GM18526 (cell line): ENCODE measurements around the gene INSC.

ENCODE experiments used
- POLR2A ChIP-seq: IDR thresholded peaks from 3 replicates; pipeline ENCODE4 v1.6.1; 2011; ENCODE audit not compliant: insufficient read length; ENCODE audit errors: extremely low read depth

INSC gene

DNA sequence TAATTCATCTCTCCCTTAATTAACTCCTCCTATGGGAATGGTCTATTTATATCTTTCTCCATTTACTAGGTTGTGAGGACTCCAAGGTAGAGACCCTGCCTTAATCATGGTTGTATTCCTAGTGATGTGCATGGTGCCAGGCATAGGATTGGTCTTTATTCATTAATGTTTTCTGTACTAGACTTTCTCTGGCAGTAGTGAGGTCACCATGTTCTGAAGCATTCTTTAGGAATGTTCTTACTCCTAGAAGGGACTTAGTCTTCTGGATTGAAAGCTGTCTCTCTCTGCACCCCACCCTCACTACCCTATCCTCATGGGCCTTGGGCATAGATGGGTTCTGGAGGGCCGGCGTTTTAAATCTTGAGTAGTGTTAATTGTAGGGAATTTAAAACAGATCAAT, 10.6 kb upstream of the INSC start:
- no peak for TF ChIP-seq POLR2A

DNA sequence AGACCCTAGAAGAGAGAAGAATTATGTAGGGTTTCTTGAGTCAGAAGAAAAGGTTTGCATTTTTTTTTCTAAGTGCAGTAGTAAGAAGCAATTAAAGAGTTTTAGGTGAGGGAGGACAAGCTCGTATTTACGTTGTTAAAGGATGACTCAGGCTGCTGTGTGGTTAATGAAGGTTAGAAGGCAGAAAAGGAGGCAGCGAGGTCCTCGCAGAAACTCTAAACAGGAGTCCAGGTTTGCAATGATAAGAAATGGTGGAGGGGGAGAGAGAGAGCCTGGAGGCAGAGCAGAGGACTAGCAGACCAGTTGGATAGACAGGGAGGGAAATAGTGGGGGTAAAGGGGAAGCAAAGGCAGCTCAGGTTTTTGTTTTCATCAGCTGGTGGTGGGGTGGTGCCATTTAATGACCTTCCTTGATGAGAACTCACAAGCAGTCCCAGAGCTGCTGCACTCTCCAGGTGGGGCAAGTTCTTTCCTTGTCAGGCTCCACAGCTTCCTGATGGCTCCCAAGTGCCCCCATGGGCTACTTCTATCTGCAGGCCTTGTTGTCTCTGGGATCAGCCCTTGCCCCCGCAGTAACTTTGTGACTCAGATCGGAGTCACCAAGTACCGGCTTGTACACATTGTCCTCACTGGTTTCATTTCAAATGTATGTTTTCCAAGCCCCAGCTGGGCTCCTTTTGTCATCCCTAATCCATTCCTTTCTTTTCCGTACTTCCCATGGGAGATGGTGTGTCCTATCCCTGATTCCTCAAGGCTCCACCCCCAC, 8.3 kb upstream of the INSC start:
- no peak for TF ChIP-seq POLR2A

DNA sequence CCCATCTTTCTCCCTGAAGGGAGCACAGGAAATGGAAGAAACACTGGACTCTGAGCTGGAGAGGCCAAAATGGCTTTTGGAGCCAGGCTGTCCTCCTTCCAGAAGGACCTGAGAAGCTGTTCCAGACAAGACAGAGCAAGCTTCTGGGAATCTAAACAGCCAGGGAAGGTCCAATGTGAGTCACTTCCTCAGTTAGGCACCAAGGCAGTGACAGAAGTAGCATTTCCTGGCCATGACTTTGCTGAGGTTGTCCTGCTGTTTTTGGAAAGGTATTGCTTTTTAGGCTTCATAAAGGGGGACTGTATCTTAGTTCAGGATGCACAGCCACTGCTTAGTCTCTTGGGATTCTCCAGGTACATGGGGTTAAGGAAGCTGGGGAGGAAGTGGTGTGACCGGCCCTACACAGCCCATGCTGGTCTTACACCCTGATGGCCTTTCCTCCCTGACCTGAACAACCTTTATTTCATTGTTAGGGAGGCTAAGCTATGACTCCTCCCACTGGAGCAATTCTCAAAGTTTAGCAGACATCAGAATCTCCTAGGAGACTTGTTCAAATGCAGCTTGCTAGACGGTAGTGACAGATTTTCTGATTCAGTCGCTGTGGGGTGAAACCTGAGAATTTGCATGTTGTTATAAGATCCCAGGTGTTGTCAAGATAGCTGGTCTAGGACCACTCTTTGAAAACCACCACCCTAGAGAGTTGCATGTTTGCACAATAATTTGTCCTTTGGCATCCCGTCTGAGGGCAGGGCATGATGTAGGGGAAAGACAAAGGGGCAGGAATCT, 6.8 kb upstream of the INSC start:
- TF ChIP-seq POLR2A: no peak

DNA sequence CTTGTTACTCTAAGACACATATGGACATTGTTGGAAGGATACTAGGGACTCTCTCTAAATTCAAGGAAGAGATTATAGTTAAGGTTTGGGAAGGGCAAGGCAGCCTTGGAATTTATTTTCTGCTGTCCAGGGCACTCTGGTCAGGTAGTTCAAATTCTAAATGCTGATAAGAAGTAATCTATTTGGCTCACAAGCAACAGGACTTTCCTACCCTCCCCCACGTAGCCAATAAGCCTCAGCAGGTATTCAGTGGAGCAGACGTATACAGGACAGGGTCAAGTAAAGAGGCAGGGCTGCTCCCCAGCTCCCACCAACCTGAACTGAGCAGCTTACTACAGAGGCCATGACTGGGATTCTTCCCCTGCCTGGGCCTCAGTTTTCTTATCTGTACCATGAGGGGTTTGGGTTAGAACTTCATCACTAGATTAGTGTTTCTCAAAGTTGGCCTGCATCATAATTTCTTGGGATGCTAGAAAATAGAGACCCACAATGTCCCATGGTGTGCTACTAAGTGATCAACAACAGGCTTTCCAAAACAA, 6.1 kb upstream of the INSC start:
- no peak for TF ChIP-seq POLR2A

DNA sequence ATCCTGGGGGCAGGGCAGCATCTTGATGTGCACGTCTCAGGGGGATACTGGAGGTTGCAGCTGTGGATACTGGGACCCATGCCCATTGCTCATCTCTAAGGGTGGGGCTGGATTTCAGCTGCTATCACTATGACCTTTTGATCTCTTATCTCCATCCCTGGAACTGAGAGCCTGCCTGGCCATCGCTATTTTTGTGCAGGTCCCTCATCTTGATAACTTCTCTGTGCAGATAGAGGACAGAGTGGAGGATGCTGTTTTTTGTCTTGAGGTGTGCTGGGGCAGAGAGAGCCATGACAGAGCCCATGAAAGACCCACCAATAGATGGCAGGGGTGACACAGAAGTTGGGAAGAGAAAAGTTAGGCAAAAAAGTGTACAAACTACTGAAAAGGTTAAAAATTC, 5.1 kb upstream of the INSC start:
- no peak for TF ChIP-seq POLR2A

DNA sequence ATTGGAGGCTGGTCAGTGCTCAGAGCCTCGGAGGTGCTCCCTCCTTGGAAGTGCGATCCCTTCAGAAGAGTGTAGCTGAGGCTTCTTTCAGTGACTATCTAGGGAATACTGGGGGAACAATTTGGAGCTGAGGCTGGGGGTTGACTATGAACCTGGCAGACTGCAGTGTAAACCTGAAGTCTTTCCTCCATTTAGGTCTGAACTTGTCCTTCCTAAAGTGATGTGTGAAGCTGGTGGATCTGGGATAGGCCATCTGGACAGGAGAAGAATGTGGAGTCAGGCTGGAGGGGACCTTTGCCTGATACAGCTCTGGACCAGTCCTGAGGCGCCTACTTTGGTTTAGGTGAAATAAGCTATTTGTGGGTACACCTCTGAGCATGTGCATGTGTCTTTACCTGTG, 3.5 kb upstream of the INSC start:
- no peak for TF ChIP-seq POLR2A

DNA sequence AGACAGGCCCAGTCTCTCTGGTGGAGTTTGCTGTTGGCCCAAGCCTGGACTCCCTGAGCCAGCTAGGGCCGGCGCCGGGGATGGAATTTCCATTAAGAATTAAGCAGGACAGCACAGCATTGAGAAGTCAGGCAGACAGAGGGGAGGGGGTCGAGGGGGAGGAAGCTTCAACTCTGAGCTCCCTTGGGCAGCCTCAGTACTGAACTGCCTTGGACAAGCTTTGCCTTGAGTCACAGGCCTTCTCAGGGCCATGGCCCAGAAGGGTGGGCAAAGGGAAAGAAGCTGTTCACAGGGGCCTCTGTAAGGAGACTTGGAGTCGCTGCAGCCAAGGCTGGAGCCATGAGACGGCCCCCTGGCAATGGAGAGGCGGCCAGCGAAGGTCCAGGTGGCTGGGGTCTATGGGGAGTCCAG, 2.6 kb upstream of the INSC start:
- TF ChIP-seq POLR2A: no peak

DNA sequence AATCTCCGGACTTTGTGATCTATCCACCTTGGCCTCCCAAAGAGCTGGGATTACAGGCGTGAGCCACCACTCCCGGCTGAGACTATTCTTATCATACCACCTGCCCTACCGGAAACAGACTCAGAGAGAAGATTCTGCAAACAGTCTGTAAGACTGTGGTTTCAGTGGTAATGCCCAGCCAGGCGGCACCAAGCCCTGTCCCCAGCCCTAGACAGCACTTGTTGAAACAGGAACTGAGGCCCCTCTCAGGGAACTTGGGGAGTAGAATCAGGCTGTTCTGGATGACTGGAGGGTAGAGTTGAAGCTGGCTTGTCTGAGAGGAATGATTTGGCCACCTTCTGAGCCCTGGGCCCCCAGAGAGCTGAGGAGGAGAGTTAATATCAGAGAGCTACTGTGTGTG, 1.3 kb upstream of the INSC start:
- TF ChIP-seq POLR2A: no peak

DNA sequence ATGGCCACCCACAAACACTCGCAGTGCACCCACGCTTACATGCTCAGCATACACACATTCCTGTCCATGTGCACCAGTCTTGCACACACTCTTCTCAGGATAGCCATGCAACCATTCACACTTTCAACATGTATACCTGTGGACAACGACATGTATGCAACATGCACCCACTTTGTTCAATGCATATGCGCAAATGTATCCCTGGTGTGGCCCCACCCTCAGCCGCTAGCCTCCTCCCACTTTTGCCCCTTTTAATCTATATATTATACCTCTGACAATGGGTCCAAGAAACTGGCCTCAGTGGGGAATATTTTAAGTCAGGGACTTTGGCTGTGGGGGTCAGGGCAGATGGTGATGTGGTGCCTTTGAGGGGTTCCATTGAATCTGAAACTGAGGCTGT, 963 bp downstream of the INSC start:
- no peak for TF ChIP-seq POLR2A

DNA sequence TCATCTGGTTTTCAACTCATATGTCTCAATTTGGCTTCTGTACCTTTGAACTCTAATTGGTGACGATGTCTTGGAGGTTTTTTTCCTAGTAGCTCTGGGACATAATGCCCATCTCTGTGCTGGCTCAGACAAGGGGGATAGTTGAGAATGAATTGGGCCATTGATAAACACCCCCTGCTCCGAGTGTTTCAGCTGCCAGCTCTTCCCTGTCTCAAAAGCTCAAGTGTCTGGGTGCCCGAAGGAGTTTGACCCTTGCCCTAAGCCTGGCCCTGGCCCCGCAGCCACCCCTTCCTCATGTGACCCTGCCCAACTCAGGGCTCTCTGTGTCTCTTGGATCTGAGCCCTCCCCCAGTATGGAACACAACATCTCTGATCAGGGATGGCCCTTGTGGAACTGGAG, 3.0 kb downstream of the INSC start:
- TF ChIP-seq POLR2A: no peak

DNA sequence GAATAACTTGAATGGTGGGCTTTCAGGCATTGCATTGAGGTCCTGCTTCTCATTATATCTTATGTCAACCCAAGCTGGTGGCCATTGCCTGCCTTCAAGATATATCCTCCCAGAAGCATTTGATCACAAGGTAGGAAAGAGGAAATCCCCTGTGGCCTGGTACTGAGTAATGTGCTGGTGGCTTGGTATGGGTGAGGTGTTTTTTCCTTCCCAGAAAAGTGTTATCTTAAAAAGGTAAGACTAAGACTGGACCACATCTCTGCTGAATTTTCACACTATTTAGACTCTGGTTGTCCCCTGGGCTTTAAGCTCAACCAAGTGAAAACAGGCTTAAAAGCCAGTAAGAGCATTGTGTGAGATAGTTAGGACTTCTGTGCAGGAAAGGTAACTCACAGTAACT, 3.7 kb downstream of the INSC start:
- TF ChIP-seq POLR2A: no peak

DNA sequence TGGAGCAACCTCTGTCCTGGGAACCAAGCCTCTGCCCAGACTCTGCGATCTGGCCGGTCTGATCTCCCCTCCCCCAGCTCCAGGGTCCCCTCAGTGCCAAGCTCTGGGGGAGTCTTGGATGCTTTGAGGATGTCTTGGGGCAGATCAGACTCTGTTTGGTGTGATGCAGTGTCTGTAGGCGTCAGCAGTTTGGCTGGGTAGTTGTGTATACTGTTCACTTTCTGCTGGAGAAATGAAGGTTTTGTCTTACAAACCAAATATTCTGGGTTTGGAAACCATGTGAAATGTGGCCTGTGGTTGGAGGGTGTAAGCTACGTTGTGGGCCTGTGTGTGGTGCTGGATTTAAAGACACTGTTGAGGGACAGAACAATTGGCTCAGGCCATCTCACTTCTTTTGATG, 4.6 kb downstream of the INSC start:
- TF ChIP-seq POLR2A: no peak

DNA sequence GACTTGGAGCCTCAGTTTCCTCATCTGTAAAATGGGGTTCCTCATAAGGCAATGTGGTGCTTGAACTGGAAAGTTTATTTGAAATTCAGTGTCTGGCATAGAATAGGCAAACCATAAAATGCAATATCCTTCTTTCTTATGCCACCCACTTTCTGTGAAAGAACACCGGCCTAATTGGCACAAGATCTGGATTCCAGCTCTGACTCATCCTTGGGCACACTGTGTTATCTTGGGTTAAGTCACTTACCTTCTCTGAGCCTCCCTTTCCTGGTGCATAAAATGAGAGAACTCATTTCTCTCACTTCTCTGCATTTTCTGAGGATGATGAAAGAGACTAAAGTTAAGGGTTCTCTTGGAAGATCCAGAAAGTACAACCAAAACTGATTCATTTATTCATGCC, 5.1 kb downstream of the INSC start:
- no peak for TF ChIP-seq POLR2A

DNA sequence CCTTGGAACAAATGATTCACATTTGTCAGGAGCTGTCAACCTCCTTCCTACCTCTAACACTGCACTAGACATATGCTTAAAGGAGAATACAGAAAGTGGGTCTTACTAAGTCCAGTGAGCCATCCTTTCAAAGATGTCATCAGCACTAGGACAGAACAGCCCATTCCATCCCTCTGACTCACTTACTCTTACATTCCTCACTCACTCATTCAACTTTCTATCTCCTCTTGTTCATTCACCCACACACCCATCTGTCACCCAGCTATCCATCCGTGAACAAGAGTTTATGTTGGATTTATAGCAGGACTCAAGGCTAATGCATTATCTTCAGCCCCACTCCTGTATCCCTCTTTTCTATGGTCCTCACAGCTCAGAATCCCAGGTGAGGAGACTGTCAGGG, 9.1 kb downstream of the INSC start:
- TF ChIP-seq POLR2A: no peak

DNA sequence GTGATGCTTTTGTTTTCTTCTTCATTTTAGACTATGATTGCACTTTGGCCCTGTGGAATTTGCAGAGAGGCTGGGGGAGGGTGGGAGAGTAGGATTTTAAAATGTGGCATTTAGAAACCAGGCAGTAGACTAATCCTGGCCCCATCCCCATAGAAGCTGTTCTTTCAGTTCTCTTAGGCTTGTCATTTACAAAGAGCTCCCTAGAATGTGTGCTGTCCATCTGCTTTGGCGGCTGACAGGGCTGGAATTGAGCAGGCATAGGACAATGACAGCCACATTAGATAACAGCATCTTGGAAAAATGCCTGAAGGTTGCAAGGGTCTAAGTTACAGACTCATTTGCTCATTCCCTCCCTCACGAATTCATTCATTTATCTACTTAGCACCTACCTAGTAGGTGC, 9.8 kb downstream of the INSC start:
- no peak for TF ChIP-seq POLR2A

DNA sequence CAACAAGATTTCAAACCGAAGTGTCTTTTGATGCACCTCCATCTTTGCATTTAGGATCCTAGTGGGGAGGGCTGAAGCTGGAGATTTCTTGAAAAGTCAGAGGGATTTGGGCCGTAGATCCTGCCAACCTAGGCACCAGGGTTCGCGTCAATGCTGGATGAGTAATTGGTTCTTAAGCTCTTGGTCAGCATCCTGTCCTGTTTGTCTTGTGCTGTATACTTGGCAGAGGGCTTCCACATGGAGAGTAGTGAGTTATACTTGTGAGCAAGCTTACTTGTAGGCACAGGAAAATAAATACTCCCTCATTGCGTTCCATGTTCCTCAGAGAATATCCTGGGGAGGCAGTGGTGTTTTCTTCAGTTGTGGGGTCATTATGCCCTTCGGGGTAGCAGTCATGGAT, 12.6 kb downstream of the INSC start:
- no peak for TF ChIP-seq POLR2A

DNA sequence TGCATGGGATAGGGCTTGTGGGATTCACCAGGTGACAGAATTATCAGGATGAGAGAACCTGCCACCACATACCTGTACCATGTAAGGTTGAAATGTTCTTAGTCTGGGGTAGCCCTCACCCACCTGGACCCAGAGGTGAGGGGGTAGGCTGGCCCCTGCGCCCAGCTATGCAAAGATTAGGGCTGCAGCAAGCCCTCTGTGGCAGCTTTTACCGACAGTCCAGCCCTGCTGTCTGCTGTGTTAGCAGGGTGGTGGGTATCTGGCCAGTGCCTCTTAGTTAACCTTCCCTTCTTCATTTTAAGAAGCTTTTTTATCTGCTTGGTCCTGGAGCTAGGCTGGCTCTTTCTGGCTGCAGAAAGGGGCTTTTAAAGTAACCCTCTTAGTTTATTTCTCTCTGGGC, 13.9 kb downstream of the INSC start:
- TF ChIP-seq POLR2A: no peak

DNA sequence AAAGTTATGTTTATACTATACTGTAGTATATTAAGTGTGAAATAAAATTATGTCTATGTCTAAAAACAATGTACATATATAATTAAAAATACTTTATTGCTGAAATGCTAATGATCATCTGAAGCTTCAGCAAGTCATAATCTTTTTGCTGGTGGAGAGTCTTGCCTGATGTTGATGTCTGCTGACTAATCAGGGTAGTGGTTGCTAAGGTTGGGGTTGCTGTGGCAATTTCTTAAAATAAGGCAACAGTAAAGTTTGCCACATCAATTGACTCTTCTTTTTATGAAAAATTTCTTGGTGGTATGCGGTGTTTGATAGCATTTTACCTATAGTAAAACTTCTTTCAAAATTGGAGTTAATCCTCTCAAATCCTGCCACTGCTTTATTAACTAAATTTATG, 21.4 kb downstream of the INSC start:
- no peak for TF ChIP-seq POLR2A
